GM12874 (cell line): ENCODE results near the gene NSUN6.

Experiments used
- TF ChIP-seq, protein P1 (sequence below): IDR thresholded peaks from 2 replicates; pipeline ENCODE4 v1.5.1; 2011; ENCODE audit warnings: low read depth, mild to moderate bottlenecking, control low read depth, low read length, moderate library complexity; ENCODE audit not compliant: insufficient read depth

NSUN6 gene

DNA sequence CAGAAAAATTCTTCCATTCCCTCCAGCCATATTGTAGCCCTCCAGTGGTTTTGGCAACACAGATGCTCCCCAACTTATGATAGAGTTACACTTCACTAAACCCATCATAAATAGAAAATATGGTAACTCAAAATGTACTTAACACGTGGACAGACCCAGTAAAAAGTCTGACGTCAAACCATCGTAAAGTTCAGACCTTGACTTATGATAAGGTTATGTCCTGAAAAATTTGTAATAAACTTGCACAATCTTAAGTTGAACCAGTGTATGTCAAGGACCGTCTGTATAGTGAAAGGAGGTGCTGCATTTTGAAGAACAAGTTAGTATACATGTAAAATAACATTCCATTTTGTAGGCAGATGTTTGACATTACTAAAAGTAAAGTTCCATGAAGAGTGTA, 142.8 kb downstream of the NSUN6 start:
- TF ChIP-seq, protein P1, sequence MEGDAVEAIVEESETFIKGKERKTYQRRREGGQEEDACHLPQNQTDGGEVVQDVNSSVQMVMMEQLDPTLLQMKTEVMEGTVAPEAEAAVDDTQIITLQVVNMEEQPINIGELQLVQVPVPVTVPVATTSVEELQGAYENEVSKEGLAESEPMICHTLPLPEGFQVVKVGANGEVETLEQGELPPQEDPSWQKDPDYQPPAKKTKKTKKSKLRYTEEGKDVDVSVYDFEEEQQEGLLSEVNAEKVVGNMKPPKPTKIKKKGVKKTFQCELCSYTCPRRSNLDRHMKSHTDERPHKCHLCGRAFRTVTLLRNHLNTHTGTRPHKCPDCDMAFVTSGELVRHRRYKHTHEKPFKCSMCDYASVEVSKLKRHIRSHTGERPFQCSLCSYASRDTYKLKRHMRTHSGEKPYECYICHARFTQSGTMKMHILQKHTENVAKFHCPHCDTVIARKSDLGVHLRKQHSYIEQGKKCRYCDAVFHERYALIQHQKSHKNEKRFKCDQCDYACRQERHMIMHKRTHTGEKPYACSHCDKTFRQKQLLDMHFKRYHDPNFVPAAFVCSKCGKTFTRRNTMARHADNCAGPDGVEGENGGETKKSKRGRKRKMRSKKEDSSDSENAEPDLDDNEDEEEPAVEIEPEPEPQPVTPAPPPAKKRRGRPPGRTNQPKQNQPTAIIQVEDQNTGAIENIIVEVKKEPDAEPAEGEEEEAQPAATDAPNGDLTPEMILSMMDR, result no peak

GRCh38 chr10:18505456-18506118, 145.8 kb downstream of the NSUN6 start:
- TF ChIP-seq, protein P1, result no peak

- TF ChIP-seq, protein P1, result no peak
Observed at GRCh38 chr10:18504161-18504560, 147.2 kb downstream of the NSUN6 start.

DNA sequence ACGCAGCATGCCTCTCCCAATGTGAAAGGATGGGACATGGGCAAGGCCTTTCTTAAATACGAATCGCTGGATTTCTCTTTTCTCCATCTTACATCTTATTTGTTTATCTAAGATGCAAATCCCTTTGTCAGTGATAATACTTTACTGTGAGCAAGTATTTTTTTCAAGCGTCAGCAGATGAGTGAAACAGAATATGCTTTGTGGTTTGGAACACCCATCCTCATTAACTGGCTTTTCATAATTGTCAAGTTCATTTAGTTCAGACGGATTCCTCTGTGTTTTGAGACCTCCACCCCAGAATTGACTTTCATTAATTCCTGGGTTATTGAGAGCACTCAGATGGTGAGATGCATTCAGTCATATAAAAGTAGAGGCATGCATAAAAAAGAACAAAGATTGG, 149.8 kb downstream of the NSUN6 start:
- TF ChIP-seq, protein P1, result no peak

DNA sequence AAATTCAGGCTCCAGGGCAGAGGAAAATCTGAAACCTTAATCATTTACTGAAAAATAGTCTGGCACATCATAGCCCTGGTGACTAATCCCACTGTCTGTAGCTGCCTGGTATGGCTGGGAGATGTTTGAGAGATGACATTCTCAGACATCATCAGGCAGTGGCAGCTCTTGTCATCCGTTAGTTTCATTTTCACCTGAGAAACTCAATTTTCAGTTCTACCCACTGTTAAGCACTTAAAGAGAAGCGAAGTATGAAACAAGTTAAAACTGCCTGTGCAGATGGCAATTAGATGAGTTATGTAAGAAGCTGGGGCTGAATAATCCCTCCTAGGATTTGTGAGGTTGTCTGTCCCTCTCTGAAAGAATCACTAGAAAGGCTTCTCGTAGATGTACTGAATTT, 150.2 kb downstream of the NSUN6 start:
- TF ChIP-seq, protein P1, result no peak

- TF ChIP-seq, protein P1, result no peak
Observed at GRCh38 chr10:18500576-18500975, 150.8 kb downstream of the NSUN6 start.

- TF ChIP-seq, protein P1, result no peak
Observed at GRCh38 chr10:18498998-18499397, 152.4 kb downstream of the NSUN6 start.
